Astrocyte (in vitro differentiated cells and primary cell): ENCODE results near the gene TRIO. TPM values are rescaled to one million over a fixed set of nuclear protein-coding genes. Genes with fewer than 3 reads are reported as not detected.

ENCODE experiments used
- DNase-seq: peaks from one replicate; pipeline ENCODE4 v3.0.0-alpha.2; 2010; ENCODE audit warnings: low read depth
- FAIRE-seq: peaks from 2 replicates; lab custom pipeline; 2011; peaks lifted over from hg19 to GRCh38; lab: Jason Lieb, UNC
- H2AFZ ChIP-seq: 2 replicates; pipeline ENCODE4 v1.6.0; 2012; ENCODE audit warnings: low read depth, low read length, inconsistent platforms
- H3K27ac ChIP-seq: 2 replicates; pipeline ENCODE4 v1.5.1; 2011; ENCODE audit warnings: low read depth, low read length, inconsistent platforms
- H3K27me3 ChIP-seq: 2 replicates; pipeline ENCODE4 v1.6.0; 2011; ENCODE audit warnings: low read length, inconsistent platforms; ENCODE audit not compliant: insufficient read depth
- H3K36me3 ChIP-seq: 2 replicates; pipeline ENCODE4 v1.5.1; 2011; ENCODE audit warnings: low read length, inconsistent platforms; ENCODE audit not compliant: insufficient read depth
- H3K4me1 ChIP-seq: 2 replicates; pipeline ENCODE4 v1.5.1; 2011; ENCODE audit warnings: low read length, inconsistent platforms; ENCODE audit not compliant: insufficient read depth
- H3K4me2 ChIP-seq: 2 replicates; pipeline ENCODE4 v1.6.0; 2012; ENCODE audit warnings: low read length, inconsistent platforms
- H3K4me3 ChIP-seq: 2 replicates; pipeline ENCODE4 v1.5.1; 2011; ENCODE audit warnings: low read depth, mild to moderate bottlenecking, low read length, inconsistent platforms; ENCODE audit not compliant: insufficient read depth
- H3K79me2 ChIP-seq: 2 replicates; pipeline ENCODE4 v1.6.0; 2012; ENCODE audit warnings: mild to moderate bottlenecking, low read length, inconsistent platforms; ENCODE audit not compliant: insufficient read depth
- H3K9ac ChIP-seq: 2 replicates; pipeline ENCODE4 v1.6.0; 2012; ENCODE audit warnings: mild to moderate bottlenecking, low read length, inconsistent platforms
- H3K9me3 ChIP-seq: 2 replicates; pipeline ENCODE4 v1.5.1; 2012; ENCODE audit warnings: low read depth, mild to moderate bottlenecking, low read length, inconsistent platforms; ENCODE audit not compliant: insufficient read depth
- H4K20me1 ChIP-seq: 2 replicates; pipeline ENCODE4 v1.6.0; 2012; ENCODE audit warnings: low read length, inconsistent platforms; ENCODE audit not compliant: insufficient read depth
- H3K27ac Mint-ChIP-seq: one replicate; pipeline ENCODE4 v1.8.0; 2021; ENCODE audit warnings: mild to moderate bottlenecking, mixed read lengths; ENCODE audit not compliant: unreplicated experiment
- H3K27me3 Mint-ChIP-seq: one replicate; pipeline ENCODE4 v1.8.0; 2021; ENCODE audit warnings: low read depth, mixed read lengths; ENCODE audit not compliant: unreplicated experiment
- H3K36me3 Mint-ChIP-seq: one replicate; pipeline ENCODE4 v1.8.0; 2021; ENCODE audit warnings: low read depth, mixed read lengths; ENCODE audit not compliant: unreplicated experiment
- H3K4me1 Mint-ChIP-seq: one replicate; pipeline ENCODE4 v1.8.0; 2021; ENCODE audit warnings: low read depth, mixed read lengths; ENCODE audit not compliant: unreplicated experiment
- H3K4me3 Mint-ChIP-seq: one replicate; pipeline ENCODE4 v1.8.0; 2021; ENCODE audit warnings: mild to moderate bottlenecking, moderate library complexity, mixed read lengths; ENCODE audit not compliant: unreplicated experiment
- H3K9me3 Mint-ChIP-seq: one replicate; pipeline ENCODE4 v1.8.0; 2021; ENCODE audit warnings: mild to moderate bottlenecking, mixed read lengths; ENCODE audit not compliant: unreplicated experiment
- EZH2 ChIP-seq: IDR thresholded peaks from 2 replicates; pipeline ENCODE4 v1.6.1; 2012; ENCODE audit warnings: mild to moderate bottlenecking, low read length, inconsistent platforms; ENCODE audit not compliant: insufficient read depth
- total RNA-seq: library from RNA; stranded (reverse); gene quantifications from 2 replicates; pipeline ENCODE4 v1.2.1, GENCODE V29; 2021
- TF ChIP-seq, protein P1 (sequence below): IDR thresholded peaks from 2 replicates; pipeline ENCODE4 v1.5.1; 2011; ENCODE audit warnings: low read depth, mild to moderate bottlenecking, inconsistent platforms, low read length, moderate library complexity; ENCODE audit not compliant: insufficient read depth

Gene TRIO
- total RNA-seq, 1 donor from 2014 or later, result 347 TPM

GRCh38 chr5:14464096-14464495 is 321.0 kb downstream of the TRIO start:
- H3K4me1 ChIP-seq, result peaks cover 15% of the 10 kb centered on the region
- no peak overlapping the region for H3K4me2 ChIP-seq
- Mint-ChIP-seq H3K36me3 (peaks cover 29% of the 10 kb centered on the region), H3K9me3 (no peaks in the 10 kb centered on the region), H3K27ac (no peak overlapping the region), H3K27me3 (no peaks in the 10 kb centered on the region), H3K4me1 (peaks cover 25% of the 10 kb centered on the region), H3K4me3 (no peak overlapping the region)
- TF ChIP-seq, protein P1, sequence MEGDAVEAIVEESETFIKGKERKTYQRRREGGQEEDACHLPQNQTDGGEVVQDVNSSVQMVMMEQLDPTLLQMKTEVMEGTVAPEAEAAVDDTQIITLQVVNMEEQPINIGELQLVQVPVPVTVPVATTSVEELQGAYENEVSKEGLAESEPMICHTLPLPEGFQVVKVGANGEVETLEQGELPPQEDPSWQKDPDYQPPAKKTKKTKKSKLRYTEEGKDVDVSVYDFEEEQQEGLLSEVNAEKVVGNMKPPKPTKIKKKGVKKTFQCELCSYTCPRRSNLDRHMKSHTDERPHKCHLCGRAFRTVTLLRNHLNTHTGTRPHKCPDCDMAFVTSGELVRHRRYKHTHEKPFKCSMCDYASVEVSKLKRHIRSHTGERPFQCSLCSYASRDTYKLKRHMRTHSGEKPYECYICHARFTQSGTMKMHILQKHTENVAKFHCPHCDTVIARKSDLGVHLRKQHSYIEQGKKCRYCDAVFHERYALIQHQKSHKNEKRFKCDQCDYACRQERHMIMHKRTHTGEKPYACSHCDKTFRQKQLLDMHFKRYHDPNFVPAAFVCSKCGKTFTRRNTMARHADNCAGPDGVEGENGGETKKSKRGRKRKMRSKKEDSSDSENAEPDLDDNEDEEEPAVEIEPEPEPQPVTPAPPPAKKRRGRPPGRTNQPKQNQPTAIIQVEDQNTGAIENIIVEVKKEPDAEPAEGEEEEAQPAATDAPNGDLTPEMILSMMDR, result no peak
- TF ChIP-seq EZH2, result no peak
- H3K9me3 ChIP-seq, result no peaks in the 10 kb centered on the region
- H3K27ac ChIP-seq, result peak overlapping the region; percentile 46
- H3K4me3 ChIP-seq, result no peak overlapping the region
- H4K20me1 ChIP-seq, result peaks cover 82% of the 10 kb centered on the region
- peaks cover 89% of the 10 kb centered on the region for H3K36me3 ChIP-seq
- FAIRE-seq (no peak), DNase-seq (no peak)
- H3K27me3 ChIP-seq, result no peaks in the 10 kb centered on the region
- H2AFZ ChIP-seq, result no peak overlapping the region
- H3K79me2 ChIP-seq, result peaks cover 82% of the 10 kb centered on the region
- H3K9ac ChIP-seq, result peak overlapping the region; percentile 34

DNA sequence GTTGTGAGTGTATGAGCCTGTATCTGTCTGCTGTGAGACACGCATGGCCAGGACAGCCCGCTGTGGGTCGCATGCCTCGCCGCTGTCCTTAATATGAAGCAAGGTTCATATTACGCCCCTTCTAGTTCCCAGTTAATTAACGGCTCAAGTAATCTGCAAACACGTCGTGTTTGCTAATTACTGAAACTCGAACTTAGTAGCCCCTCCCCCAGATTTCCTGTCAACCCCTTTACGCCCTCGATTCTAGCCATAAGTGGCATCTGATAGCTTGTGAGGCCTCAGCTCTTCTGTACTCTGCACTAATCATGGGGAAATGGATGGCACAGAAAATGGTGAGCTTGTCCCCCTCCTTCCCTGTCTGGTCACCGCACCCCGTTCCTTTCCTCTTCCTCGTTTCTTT is 321.5 kb downstream of the TRIO start:
- H3K4me1 Mint-ChIP-seq, result peaks cover 25% of the 10 kb centered on the region
- DNase-seq (no peak), FAIRE-seq (no peak)
- H3K36me3 ChIP-seq, result peaks cover 88% of the 10 kb centered on the region
- H4K20me1 ChIP-seq, result peaks cover 80% of the 10 kb centered on the region
- no peak overlapping the region for H3K4me3 ChIP-seq
- peak overlapping the region; percentile 13 for H3K9ac ChIP-seq
- no peaks in the 10 kb centered on the region for H3K27me3 ChIP-seq
- no peak overlapping the region for H3K4me2 ChIP-seq
- peaks cover 80% of the 10 kb centered on the region for H3K79me2 ChIP-seq
- no peaks in the 10 kb centered on the region for H3K27me3 Mint-ChIP-seq
- no peak overlapping the region for H2AFZ ChIP-seq
- peaks cover 29% of the 10 kb centered on the region for H3K36me3 Mint-ChIP-seq
- H3K9me3 ChIP-seq, result no peaks in the 10 kb centered on the region
- peak overlapping the region; percentile 56 for H3K27ac Mint-ChIP-seq
- no peak for TF ChIP-seq EZH2
- TF ChIP-seq, protein P1, result no peak
- no peaks in the 10 kb centered on the region for H3K9me3 Mint-ChIP-seq
- peak overlapping the region; percentile 43 for H3K27ac ChIP-seq
- peaks cover 15% of the 10 kb centered on the region for H3K4me1 ChIP-seq
- no peak overlapping the region for H3K4me3 Mint-ChIP-seq

GRCh38 chr5:14465116-14465515 is 322.0 kb downstream of the TRIO start:
- Histone ChIP-seq H3K36me3 (peaks cover 91% of the 10 kb centered on the region), H3K79me2 (peaks cover 82% of the 10 kb centered on the region), H3K9ac (no peak overlapping the region), H3K4me3 (no peak overlapping the region), H2AFZ (no peak overlapping the region), H3K9me3 (no peaks in the 10 kb centered on the region), H3K4me2 (no peak overlapping the region), H3K27me3 (no peaks in the 10 kb centered on the region), H3K27ac (peak overlapping the region; percentile 43), H4K20me1 (peaks cover 81% of the 10 kb centered on the region), H3K4me1 (peaks cover 15% of the 10 kb centered on the region)
- Mint-ChIP-seq H3K4me1 (peaks cover 25% of the 10 kb centered on the region), H3K36me3 (peaks cover 30% of the 10 kb centered on the region), H3K4me3 (no peak overlapping the region), H3K27ac (peak overlapping the region; percentile 56), H3K9me3 (no peaks in the 10 kb centered on the region), H3K27me3 (no peaks in the 10 kb centered on the region)
- FAIRE-seq, result no peak
- TF ChIP-seq, protein P1, result no peak
- no peak for TF ChIP-seq EZH2
- DNase-seq, result peak; percentile 71
